GM23338 (cell line): ENCODE data around the gene CENPE.

Experiments
- EZH2 ChIP-seq: fragments of 200-600 bp; sonication (generic); IDR thresholded peaks from one replicate; pipeline ENCODE4 v1.8.0; 2017; ENCODE audit warnings: antibody characterized with exemption, mild to moderate bottlenecking, low read depth; ENCODE audit not compliant: unreplicated experiment
- TF ChIP-seq, protein P1 (sequence below), 2 experiments: fragments of 200-600 bp in 1 of 2; sonication (generic) in 1 of 2; conservative IDR thresholded peaks; 2 replicates each; pipeline versions ENCODE4 v1.5.1 to v1.6.1; 2016 to 2017; ENCODE audit warnings: antibody characterized with exemption in 2 of 2, low read depth in 2 of 2, mild to moderate bottlenecking in 2 of 2, moderate library complexity in 1 of 2

DNA sequence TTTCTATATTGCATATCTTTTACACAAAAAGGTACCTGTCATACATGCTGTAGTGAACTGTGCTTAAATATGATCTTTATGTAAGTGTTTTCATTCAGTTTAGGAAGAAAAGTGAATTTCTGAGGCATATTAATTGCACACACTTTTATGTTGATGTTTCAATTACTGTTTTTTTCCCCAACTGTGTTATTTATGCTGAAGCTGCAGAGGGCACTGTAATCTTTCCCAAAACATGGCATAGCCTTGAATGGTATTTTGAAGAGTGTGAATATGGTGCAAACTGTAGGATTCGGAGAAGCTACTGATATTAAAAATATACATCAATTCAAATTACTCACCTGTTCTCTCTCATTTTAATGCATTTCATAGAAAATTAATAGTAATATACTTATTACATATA, 6.0 kb upstream of the CENPE start:
- TF ChIP-seq, protein P1, sequence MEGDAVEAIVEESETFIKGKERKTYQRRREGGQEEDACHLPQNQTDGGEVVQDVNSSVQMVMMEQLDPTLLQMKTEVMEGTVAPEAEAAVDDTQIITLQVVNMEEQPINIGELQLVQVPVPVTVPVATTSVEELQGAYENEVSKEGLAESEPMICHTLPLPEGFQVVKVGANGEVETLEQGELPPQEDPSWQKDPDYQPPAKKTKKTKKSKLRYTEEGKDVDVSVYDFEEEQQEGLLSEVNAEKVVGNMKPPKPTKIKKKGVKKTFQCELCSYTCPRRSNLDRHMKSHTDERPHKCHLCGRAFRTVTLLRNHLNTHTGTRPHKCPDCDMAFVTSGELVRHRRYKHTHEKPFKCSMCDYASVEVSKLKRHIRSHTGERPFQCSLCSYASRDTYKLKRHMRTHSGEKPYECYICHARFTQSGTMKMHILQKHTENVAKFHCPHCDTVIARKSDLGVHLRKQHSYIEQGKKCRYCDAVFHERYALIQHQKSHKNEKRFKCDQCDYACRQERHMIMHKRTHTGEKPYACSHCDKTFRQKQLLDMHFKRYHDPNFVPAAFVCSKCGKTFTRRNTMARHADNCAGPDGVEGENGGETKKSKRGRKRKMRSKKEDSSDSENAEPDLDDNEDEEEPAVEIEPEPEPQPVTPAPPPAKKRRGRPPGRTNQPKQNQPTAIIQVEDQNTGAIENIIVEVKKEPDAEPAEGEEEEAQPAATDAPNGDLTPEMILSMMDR (conservative IDR thresholded peaks at IDR 0.05; ENCODE audit: low read depth in 2 of 2): peak; percentile 62 to 64
- TF ChIP-seq EZH2: no peak
